Glutamatergic neuron (in vitro differentiated cells): ENCODE data around the gene BRCA2. TPM values are rescaled to one million over a fixed set of nuclear protein-coding genes. Genes with fewer than 3 reads are reported as not detected.

ENCODE experiments used
- DNase-seq: peaks from one replicate; pipeline ENCODE4 v3.0.0; 2022
- H3K27ac Mint-ChIP-seq: one replicate; pipeline ENCODE4 v1.8.0; 2020; ENCODE audit warnings: mild to moderate bottlenecking, mixed read lengths, inconsistent platforms; ENCODE audit not compliant: unreplicated experiment
- H3K27me3 Mint-ChIP-seq: one replicate; pipeline ENCODE4 v1.8.0; 2020; ENCODE audit warnings: mild to moderate bottlenecking, moderate library complexity, mixed read lengths, inconsistent platforms; ENCODE audit not compliant: unreplicated experiment
- H3K36me3 Mint-ChIP-seq: one replicate; pipeline ENCODE4 v1.8.0; 2020; ENCODE audit warnings: mild to moderate bottlenecking, mixed read lengths, inconsistent platforms; ENCODE audit not compliant: unreplicated experiment
- H3K4me1 Mint-ChIP-seq: one replicate; pipeline ENCODE4 v1.8.0; 2020; ENCODE audit warnings: mild to moderate bottlenecking, low read depth, mixed read lengths, inconsistent platforms; ENCODE audit not compliant: unreplicated experiment
- H3K4me3 Mint-ChIP-seq: one replicate; pipeline ENCODE4 v1.8.0; 2020; ENCODE audit warnings: mild to moderate bottlenecking, mixed read lengths, inconsistent platforms; ENCODE audit not compliant: unreplicated experiment
- H3K9me3 Mint-ChIP-seq: one replicate; pipeline ENCODE4 v1.8.0; 2020; ENCODE audit warnings: mild to moderate bottlenecking, moderate library complexity, mixed read lengths, inconsistent platforms; ENCODE audit not compliant: unreplicated experiment
- CTCF ChIP-seq: fragments of 200-600 bp; sonication (generic); IDR thresholded peaks from one replicate; pipeline ENCODE4 v1.5.0; 2021; ENCODE audit not compliant: partially characterized antibody, unreplicated experiment
- total RNA-seq: library from RNA; stranded (reverse); fragmentation: NEBNext Ultra II Directional; extraction: Animal tissue kit (Norgen Biotek cat#: 25700); gene quantifications from one replicate; pipeline ENCODE4 v1.2.1, GENCODE V29; 2021; ENCODE audit not compliant: unreplicated experiment

Gene BRCA2
- total RNA-seq, 1 donor from 2014 or later = 3.0 TPM

- H3K27me3 Mint-ChIP-seq = no peaks in the 10 kb centered on the region
- no peak for DNase-seq
- H3K4me1 Mint-ChIP-seq = no peaks in the 10 kb centered on the region
- no peak for TF ChIP-seq CTCF
- H3K4me3 Mint-ChIP-seq = no peak overlapping the region
- no peaks in the 10 kb centered on the region for H3K36me3 Mint-ChIP-seq
- H3K27ac Mint-ChIP-seq = no peak overlapping the region
- H3K9me3 Mint-ChIP-seq = no peaks in the 10 kb centered on the region
Measured at GRCh38 chr13:32284927-32285632, 30.2 kb upstream of the BRCA2 start.

GRCh38 chr13:32285633-32285965 is 29.7 kb upstream of the BRCA2 start:
- peaks cover 2% of the 10 kb centered on the region for H3K9me3 Mint-ChIP-seq
- H3K27ac Mint-ChIP-seq = no peak overlapping the region
- no peak for TF ChIP-seq CTCF

GRCh38 chr13:32297206-32297605 is 18.1 kb upstream of the BRCA2 start:
- Mint-ChIP-seq H3K27me3 (no peaks in the 10 kb centered on the region), H3K4me3 (no peak overlapping the region), H3K4me1 (peaks cover 22% of the 10 kb centered on the region), H3K27ac (no peak overlapping the region), H3K36me3 (no peaks in the 10 kb centered on the region), H3K9me3 (no peaks in the 10 kb centered on the region)
- DNase-seq = no peak
- no peak for TF ChIP-seq CTCF

More at GRCh38 chr13:32285633-32285965, 29.7 kb upstream of the BRCA2 start:
- DNase-seq = no peak
- Mint-ChIP-seq H3K4me1 (no peaks in the 10 kb centered on the region), H3K36me3 (peaks cover 2% of the 10 kb centered on the region), H3K4me3 (no peak overlapping the region), H3K27me3 (no peaks in the 10 kb centered on the region)

- TF ChIP-seq CTCF = no peak
- peaks cover 22% of the 10 kb centered on the region for H3K4me1 Mint-ChIP-seq
- no peak for DNase-seq
- H3K27ac Mint-ChIP-seq = no peak overlapping the region
- H3K27me3 Mint-ChIP-seq = no peaks in the 10 kb centered on the region
- no peak overlapping the region for H3K4me3 Mint-ChIP-seq
- H3K9me3 Mint-ChIP-seq = no peaks in the 10 kb centered on the region
- no peaks in the 10 kb centered on the region for H3K36me3 Mint-ChIP-seq
Measured at GRCh38 chr13:32298695-32299094, 16.6 kb upstream of the BRCA2 start.

- no peak for DNase-seq
- Mint-ChIP-seq H3K36me3 (no peaks in the 10 kb centered on the region), H3K4me1 (peaks cover 22% of the 10 kb centered on the region), H3K9me3 (no peaks in the 10 kb centered on the region), H3K4me3 (no peak overlapping the region), H3K27me3 (no peaks in the 10 kb centered on the region), H3K27ac (no peak overlapping the region)
- no peak for TF ChIP-seq CTCF
Measured at GRCh38 chr13:32299893-32300292, 15.4 kb upstream of the BRCA2 start.
